Nephron progenitor cell (in vitro differentiated cells): Measurements from ENCODE around the gene RASAL3.

Experiments
- DNase-seq: peaks from one replicate; pipeline ENCODE4 v3.0.0; 2021
- H3K27ac Mint-ChIP-seq: 2 replicates; pipeline ENCODE4 v1.8.0; 2021; ENCODE audit warnings: mild to moderate bottlenecking, moderate library complexity, mixed read lengths
- H3K27me3 Mint-ChIP-seq: 2 replicates; pipeline ENCODE4 v1.8.0; 2021; ENCODE audit warnings: mild to moderate bottlenecking, low read depth, mixed read lengths; ENCODE audit not compliant: poor library complexity
- H3K36me3 Mint-ChIP-seq: 2 replicates; pipeline ENCODE4 v1.8.0; 2021; ENCODE audit warnings: low read depth, mixed read lengths
- H3K4me1 Mint-ChIP-seq: 2 replicates; pipeline ENCODE4 v1.8.0; 2021; ENCODE audit warnings: mixed read lengths
- H3K4me3 Mint-ChIP-seq: 2 replicates; pipeline ENCODE4 v1.8.0; 2021; ENCODE audit warnings: mild to moderate bottlenecking, moderate library complexity, mixed read lengths
- H3K9me3 Mint-ChIP-seq: 2 replicates; pipeline ENCODE4 v1.8.0; 2021; ENCODE audit warnings: mild to moderate bottlenecking, moderate library complexity, mixed read lengths
- CTCF ChIP-seq: fragments of 200-600 bp; sonication (generic); IDR thresholded peaks from 2 replicates; pipeline ENCODE4 v1.5.0; 2021; ENCODE audit warnings: antibody characterized with exemption

RASAL3 gene

DNA sequence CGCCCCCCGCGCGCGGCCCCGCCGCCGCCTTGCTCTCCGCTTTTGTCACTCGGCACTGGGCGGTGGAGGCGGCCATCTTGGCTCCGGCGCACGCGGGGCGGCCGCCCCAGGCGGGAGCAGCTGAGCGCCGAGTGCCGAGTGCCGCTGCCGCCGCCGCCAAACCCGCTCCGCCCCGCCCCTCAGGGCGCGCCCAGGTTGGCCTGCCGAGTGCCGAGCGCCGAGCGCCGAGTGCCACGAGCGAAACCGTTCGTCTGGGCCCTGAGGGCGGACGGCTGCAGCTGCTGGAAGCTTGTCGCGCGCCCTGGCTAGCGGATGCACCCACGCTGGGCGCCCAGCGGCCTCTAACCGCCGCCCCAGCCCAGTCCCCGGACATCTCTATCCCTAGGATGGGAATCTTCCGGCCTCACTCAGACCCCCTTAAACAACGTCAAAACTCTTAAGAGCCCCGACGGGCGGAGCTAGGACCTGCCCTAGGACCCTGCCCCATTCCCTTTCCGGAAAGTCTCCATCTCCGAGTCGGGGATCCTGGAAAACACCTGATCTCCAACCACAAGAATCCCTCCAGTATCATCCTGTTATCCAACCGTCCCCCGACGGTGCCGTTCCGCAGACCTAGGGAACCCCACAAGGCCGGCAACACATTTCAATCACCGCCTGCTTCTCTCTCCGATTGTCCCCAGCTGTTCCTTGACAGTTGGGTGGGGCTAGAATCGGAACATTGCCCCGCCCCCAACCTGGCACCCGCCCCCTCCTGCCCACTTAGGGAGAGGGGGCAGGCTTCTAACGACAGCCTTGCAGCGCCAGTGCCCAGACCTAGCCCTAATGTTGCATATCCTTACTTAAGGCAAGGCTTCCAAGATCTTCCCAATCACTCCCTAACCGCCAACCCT lies 31.5 kb downstream of the RASAL3 start:
- Mint-ChIP-seq H3K4me3 (peak overlapping the region; percentile 94), H3K27ac (peak overlapping the region; percentile 90), H3K27me3 (peaks cover 4% of the 10 kb centered on the region), H3K36me3 (peaks cover 5% of the 10 kb centered on the region), H3K4me1 (peaks cover 25% of the 10 kb centered on the region), H3K9me3 (no peaks in the 10 kb centered on the region)
- peak; percentile 95 for DNase-seq
- no peak for TF ChIP-seq CTCF

DNA sequence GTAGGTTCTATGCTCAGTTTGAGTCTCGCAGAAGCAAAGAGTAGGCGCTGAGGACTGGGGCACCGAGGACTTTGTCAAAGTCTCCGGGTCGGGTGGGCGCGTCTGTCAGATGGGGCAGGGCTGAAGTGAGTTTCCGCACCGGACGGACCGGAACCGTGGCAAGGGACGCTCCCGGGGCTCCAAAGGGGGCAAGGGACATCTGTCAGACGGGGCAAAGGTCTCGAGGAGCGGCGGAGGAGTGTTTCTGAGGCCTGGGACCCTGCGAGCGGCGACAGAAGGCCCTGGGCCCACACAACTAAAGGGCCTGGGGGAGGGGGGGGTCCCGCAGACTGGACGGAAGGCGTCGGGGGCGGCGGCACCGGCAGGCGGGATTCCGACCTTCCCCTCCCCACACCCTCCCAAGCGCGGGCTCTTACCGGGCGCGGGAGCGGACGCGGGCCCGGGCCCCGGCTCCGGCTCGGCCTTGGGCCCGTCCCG lies 32.3 kb downstream of the RASAL3 start:
- Mint-ChIP-seq H3K4me3 (peak overlapping the region; percentile 99), H3K4me1 (peaks cover 25% of the 10 kb centered on the region), H3K27ac (peak overlapping the region; percentile 87), H3K36me3 (peaks cover 11% of the 10 kb centered on the region), H3K9me3 (no peaks in the 10 kb centered on the region), H3K27me3 (peaks cover 4% of the 10 kb centered on the region)
- TF ChIP-seq CTCF, result no peak
- DNase-seq, result peak; percentile 37

- H3K27me3 Mint-ChIP-seq, result peaks cover 4% of the 10 kb centered on the region
- H3K4me3 Mint-ChIP-seq, result peak overlapping the region; percentile 99
These were observed 32.8 kb downstream of the RASAL3 start for GRCh38 chr19:15431396-15432017.

GRCh38 chr19:15430526-15431120 lies 33.7 kb downstream of the RASAL3 start:
- no peak for DNase-seq
- Mint-ChIP-seq H3K4me1 (peaks cover 25% of the 10 kb centered on the region), H3K27ac (peak overlapping the region; percentile 95), H3K9me3 (peaks cover 9% of the 10 kb centered on the region), H3K27me3 (peaks cover 4% of the 10 kb centered on the region), H3K36me3 (peaks cover 26% of the 10 kb centered on the region), H3K4me3 (peak overlapping the region; percentile 99)
- TF ChIP-seq CTCF, result no peak

More at GRCh38 chr19:15431396-15432017, 32.8 kb downstream of the RASAL3 start:
- TF ChIP-seq CTCF, result no peak
- no peak for DNase-seq
- peaks cover 1% of the 10 kb centered on the region for H3K9me3 Mint-ChIP-seq
- H3K4me1 Mint-ChIP-seq, result peaks cover 25% of the 10 kb centered on the region
- peaks cover 17% of the 10 kb centered on the region for H3K36me3 Mint-ChIP-seq
- peak overlapping the region; percentile 87 for H3K27ac Mint-ChIP-seq

GRCh38 chr19:15429825-15430467 lies 34.4 kb downstream of the RASAL3 start:
- Mint-ChIP-seq H3K27me3 (peaks cover 4% of the 10 kb centered on the region), H3K27ac (no peak overlapping the region), H3K4me3 (peak overlapping the region; percentile 76), H3K36me3 (peaks cover 31% of the 10 kb centered on the region), H3K9me3 (peaks cover 9% of the 10 kb centered on the region), H3K4me1 (peaks cover 25% of the 10 kb centered on the region)
- TF ChIP-seq CTCF, result no peak
- no peak for DNase-seq
